ENCODE data around the gene ZNF821. TPM values are rescaled to one million over a fixed set of nuclear protein-coding genes. Genes with fewer than 3 reads are reported as not detected.

ZNF821 gene, protein sequence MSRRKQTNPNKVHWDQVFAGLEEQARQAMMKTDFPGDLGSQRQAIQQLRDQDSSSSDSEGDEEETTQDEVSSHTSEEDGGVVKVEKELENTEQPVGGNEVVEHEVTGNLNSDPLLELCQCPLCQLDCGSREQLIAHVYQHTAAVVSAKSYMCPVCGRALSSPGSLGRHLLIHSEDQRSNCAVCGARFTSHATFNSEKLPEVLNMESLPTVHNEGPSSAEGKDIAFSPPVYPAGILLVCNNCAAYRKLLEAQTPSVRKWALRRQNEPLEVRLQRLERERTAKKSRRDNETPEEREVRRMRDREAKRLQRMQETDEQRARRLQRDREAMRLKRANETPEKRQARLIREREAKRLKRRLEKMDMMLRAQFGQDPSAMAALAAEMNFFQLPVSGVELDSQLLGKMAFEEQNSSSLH
- total RNA-seq = 6.7 and 7.2 TPM in 2 replicates

DNA sequence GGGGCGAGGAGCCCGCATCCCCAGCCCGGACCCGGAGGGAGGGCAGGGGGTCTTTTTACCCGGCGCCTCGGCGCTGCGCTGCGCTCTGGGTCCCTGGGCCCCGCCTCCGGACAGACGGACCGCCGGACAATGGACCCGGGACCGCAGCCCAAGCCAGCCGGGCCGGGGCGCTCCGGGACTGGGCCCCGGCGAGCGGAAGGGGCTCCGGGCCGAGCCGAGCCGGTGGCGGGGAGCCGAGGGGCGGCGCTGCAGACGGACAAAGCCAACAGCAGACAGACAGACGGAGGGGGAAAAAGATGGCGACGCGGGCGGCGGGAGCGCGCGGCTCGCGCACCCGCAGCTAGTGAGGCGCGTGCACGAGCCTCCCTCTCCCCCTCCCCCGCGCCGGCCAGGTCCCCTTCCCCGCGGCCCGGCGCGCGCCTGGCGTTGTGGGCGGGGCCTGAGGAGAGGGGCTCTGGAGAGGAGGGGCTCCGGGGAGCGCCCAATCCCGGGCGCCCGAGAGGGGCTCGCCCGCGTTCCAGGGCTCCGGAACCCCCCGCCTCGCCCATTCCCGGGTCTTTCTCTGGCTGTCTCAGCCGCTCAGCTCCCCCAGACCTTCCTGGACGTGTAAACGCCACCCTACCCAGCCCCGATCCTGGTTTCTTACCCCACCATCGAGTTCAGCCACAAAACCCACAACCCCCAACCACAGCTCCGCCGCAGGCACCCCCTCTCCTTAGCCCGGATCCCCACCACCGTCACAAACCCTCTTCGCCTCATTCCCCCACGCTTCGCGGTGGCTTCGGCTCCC is at the start of gene ZNF821:
Gene ZNF821 (minus strand): TSS at position 334 of the 790 bp plus-strand sequence. CDS start 4,236 bp downstream, outside the sequence.

DNA sequence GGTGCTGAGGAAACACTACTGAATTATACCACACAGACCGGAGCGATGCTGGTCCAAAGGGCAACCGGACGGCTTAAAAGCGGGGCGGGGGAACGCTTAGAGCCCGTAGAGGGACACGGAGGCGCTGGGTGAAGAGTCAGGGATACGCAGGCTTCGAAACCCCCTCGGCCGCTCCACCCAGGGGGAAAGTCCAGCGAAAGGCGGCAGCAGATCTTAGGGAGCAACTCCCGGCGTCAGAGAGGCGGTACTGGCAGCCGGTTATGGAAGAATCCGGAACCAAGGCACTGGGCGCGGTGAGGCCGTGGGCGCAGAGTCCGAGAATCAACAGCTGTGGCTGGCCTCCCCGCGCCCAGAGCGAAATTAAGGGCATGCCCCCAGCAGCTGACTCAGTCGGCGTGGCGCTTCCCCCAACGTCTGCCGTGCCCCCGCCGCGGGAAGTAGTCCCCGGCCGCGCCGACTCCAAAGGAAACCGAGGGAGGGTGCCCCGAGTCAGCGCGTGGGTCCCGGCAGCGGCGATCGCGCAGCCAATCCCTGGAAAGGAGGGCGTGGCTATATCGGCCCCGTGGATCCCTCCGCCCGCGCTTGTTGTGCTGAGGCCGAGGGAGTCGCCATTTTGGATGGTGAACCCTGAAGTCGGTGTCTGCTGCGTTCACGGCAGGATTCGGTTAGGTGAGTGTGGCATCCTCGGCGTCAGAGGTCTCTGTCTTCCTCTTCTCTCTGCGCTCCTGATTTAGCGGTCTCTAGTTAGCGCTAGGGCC is 11.1 kb upstream of the ZNF821 start, which contains the start of gene IST1:
Gene IST1 (plus strand): TSS at position 611 of the 758 bp plus-strand sequence. CDS start 20,110 bp downstream, outside the sequence.

DNA sequence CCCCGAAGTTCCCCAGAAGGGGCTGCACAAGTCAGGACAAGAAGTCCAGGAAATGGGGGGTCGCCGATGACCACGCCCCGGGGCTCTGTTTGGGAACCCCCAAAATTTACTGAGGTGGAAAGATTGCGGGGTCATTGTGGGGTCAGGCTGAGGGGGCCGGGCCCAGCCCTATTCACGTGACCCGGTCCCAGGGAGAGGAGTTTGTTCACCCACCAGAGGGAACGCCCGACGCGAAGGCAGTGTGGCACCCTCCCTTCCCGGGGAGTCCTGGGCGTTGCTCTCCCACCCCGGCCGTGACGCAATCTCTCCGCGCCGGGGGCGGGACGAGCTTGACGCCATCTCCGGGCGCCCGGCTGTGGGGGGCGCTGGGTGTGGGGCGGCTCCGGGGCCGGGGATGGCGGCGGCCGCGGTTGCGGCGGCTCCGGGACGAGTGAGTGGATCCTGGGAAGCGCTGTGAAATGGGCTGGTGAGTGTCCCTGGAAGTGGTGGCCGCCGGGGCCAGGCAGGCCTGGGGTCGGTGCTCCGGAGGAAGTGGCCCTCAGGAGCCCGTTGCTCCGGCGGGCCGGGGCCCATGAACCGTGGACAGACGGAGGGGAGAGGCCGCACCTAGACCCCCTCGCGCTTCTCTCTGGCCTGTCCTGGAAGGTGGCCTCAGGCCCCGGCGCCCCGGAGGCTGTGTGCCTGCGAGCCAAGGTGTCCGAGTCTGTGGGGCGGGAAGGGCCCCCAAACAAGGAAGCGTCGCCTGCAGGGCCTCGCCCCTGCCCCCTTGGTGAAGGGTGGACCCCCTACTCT is 38.1 kb downstream of the ZNF821 start, which contains the start of gene ATXN1L:
Gene ATXN1L (plus strand): TSS at position 338 of the 792 bp plus-strand sequence. CDS start 3,765 bp downstream, outside the sequence.

Other genes with a start within 250 kb of the ZNF821 start
- gene PHLPP2, start 159.5 kb downstream of the ZNF821 start, total RNA-seq = 5.1 and 5.9 TPM in 2 replicates
- gene AP1G1, start 75.3 kb downstream of the ZNF821 start, total RNA-seq = 43.1 and 70.5 TPM in 2 replicates
- gene ATXN1L, start 38.2 kb downstream of the ZNF821 start, total RNA-seq = 17.4 and 24.9 TPM in 2 replicates
- 148 and 188 TPM in 2 replicates for gene IST1, start 11.3 kb upstream of the ZNF821 start, total RNA-seq
- gene PKD1L3, start 116.2 kb upstream of the ZNF821 start, total RNA-seq = under 0.01 TPM in 1 of 2 replicates, not detected in the other
- gene DHODH, start 124.6 kb upstream of the ZNF821 start, total RNA-seq = 6.1 and 15.0 TPM in 2 replicates
- gene HP, start 170.3 kb upstream of the ZNF821 start, total RNA-seq = under 0.01 TPM in 1 of 2 replicates, not detected in the other
- not detected in 2 replicates for gene HPR, start 179.0 kb upstream of the ZNF821 start, total RNA-seq
- gene TXNL4B, start 209.4 kb upstream of the ZNF821 start, total RNA-seq = 8.9 and 11.0 TPM in 2 replicates
- gene DHX38, start 209.7 kb upstream of the ZNF821 start, total RNA-seq = 79.6 and 89.9 TPM in 2 replicates